Measurements from ENCODE around the gene CTNND2. TPM values are rescaled to one million over a fixed set of nuclear protein-coding genes. Genes with fewer than 3 reads are reported as not detected.

Gene CTNND2
- total RNA-seq, 4 donors from 2014 or later, result 8.3 TPM; not detected in 3

GRCh38 chr5:11240293-11241190 is 663.7 kb downstream of the CTNND2 start:
- TF ChIP-seq, protein P1, sequence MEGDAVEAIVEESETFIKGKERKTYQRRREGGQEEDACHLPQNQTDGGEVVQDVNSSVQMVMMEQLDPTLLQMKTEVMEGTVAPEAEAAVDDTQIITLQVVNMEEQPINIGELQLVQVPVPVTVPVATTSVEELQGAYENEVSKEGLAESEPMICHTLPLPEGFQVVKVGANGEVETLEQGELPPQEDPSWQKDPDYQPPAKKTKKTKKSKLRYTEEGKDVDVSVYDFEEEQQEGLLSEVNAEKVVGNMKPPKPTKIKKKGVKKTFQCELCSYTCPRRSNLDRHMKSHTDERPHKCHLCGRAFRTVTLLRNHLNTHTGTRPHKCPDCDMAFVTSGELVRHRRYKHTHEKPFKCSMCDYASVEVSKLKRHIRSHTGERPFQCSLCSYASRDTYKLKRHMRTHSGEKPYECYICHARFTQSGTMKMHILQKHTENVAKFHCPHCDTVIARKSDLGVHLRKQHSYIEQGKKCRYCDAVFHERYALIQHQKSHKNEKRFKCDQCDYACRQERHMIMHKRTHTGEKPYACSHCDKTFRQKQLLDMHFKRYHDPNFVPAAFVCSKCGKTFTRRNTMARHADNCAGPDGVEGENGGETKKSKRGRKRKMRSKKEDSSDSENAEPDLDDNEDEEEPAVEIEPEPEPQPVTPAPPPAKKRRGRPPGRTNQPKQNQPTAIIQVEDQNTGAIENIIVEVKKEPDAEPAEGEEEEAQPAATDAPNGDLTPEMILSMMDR (IDR thresholded peaks at IDR 0.05; ENCODE audit: low read depth), result no peak

GRCh38 chr5:11239261-11240015 is 664.8 kb downstream of the CTNND2 start:
- TF ChIP-seq, protein P1 (IDR thresholded peaks at IDR 0.05; ENCODE audit: low read depth), result no peak

DNA sequence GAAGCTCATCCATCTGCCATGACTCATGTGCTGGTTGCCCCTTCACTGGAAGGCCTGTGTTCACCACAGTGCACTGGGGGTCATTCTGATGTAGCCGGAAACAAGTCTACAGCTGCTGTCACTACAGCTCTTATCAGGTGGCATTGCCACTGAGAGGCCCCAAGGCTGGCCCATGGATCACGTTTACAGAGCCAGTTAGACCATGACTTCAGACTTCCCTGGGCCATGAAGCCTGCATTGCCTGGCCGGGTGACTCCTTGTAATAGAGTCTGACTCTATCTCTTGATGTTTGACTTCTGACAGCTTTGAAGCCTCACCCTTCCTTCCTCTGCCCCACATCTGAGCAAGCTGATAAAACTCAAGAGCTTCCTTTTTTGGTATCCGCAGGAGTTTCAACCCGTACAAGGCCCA is 669.7 kb downstream of the CTNND2 start:
- TF ChIP-seq, protein P1 (IDR thresholded peaks at IDR 0.05; ENCODE audit: low read depth), result no peak

DNA sequence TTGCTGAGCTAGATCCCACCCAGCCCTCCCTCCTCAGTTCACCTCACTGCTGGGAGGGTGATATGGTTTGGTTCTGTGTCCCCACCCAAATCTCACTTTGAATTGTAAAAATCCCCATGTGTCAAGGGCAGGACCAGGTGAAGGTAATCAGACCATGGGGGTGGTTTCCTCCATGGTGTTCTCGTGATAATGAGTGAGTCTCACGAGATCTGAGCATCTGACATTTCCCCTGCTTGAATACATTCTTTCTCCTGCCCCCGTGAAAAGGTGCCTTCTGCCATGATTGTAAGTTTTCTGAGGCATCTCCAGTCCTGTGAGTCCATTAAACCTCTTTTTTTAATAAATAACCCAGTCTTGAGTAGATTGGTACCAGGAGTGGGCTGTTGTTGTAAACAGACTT is 673.4 kb downstream of the CTNND2 start:
- TF ChIP-seq, protein P1 (IDR thresholded peaks at IDR 0.05; ENCODE audit: low read depth), result no peak

DNA sequence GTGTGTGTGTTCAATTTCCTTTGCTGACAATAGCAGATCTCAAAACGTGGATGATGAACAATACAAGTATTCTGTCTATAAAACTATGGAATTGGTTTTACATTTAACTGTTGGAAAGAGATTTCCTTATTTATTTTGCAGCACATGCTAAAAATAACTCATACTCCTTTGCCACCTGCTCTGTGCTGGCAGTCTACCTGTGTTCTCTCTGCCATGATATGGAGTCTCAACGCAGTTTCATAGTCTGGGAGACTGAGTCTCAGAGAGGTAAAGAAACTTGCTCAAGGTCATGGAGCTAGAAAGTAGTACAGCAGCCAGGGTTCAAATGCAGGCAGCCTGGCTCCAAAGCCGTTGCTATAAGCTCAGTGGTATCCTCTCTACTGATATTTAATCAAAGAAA is 677.2 kb downstream of the CTNND2 start:
- TF ChIP-seq, protein P1 (IDR thresholded peaks at IDR 0.05; ENCODE audit: low read depth), result no peak

DNA sequence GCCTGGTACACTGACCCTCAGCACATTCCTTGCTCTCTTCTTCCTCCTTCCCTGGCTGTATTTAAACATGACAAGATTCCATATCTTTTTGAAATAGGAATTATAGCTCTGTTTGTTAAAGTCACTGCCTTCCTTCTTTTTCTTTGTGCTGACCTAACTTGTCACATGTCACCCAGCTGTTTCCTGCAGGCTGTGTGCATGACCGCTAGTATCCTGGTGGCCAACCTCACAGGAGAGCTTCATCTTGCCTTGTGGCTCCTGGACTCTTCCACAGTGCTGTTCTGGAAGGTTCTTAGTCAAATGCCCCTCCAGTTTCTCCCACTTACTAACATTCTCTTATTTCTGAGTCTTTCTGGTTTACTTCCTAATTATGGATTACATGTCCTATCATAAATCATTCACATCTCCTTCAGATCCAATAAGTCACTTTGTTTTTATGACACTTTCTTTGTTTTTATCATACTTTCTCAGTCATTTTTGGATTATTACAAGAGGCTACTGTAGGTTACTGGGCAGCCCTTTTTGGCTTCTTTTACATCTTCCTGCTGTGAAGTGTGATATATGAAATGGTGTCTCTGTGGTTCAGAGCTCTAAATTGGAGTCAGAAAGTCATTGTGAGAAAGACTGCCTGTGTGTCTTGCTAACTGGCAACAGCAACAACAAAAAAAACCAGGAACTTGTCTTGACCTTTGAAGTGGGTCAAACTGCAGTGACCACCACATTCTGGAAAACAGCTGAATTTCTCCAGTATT is 679.6 kb downstream of the CTNND2 start:
- TF ChIP-seq, protein P1 (IDR thresholded peaks at IDR 0.05; ENCODE audit: low read depth), result no peak

Data from subcutaneous adipose tissue (tissue), 4 donors.